DMS53 treated with DMSO at 0.1 percent for 48 hours (cell line): ENCODE data around the gene CAMKMT.
"Not testable (repeated sequence)": the region's sequence is repeated elsewhere in the genome, so short reads cannot be mapped to it uniquely, and the experiment has no call there.

Experiments used
- DNase-seq: peaks from one replicate; lab custom pipeline; 2025; ENCODE audit not compliant: unreplicated experiment; lab: John Stamatoyannopoulos, UW

Gene CAMKMT

GRCh38 chr2:44580875-44581515 lies 219.2 kb downstream of the CAMKMT start:
- DNase-seq = no peak

GRCh38 chr2:44582363-44583008 lies 220.7 kb downstream of the CAMKMT start:
- no peak for DNase-seq

GRCh38 chr2:44595615-44596014 lies 233.9 kb downstream of the CAMKMT start:
- not testable (repeated sequence) for DNase-seq

- no peak for DNase-seq
These were observed 235.0 kb downstream of the CAMKMT start for GRCh38 chr2:44596537-44597320.

GRCh38 chr2:44598330-44599119 lies 236.8 kb downstream of the CAMKMT start:
- DNase-seq = no peak

- DNase-seq = no peak
These were observed 237.4 kb downstream of the CAMKMT start for GRCh38 chr2:44599130-44599529.

GRCh38 chr2:44602446-44602845 lies 240.7 kb downstream of the CAMKMT start:
- DNase-seq = no peak

GRCh38 chr2:44605511-44605910 lies 243.8 kb downstream of the CAMKMT start:
- no peak for DNase-seq

GRCh38 chr2:44612276-44612675 lies 250.5 kb downstream of the CAMKMT start:
- DNase-seq = no peak

- no peak for DNase-seq
These were observed 253.2 kb downstream of the CAMKMT start for GRCh38 chr2:44614940-44615339.

GRCh38 chr2:44615950-44616518 lies 254.3 kb downstream of the CAMKMT start:
- DNase-seq = no peak

- no peak for DNase-seq
These were observed 255.0 kb downstream of the CAMKMT start for GRCh38 chr2:44616667-44617155.

GRCh38 chr2:44618251-44619023 lies 256.7 kb downstream of the CAMKMT start:
- no peak for DNase-seq

- no peak for DNase-seq
These were observed 258.6 kb downstream of the CAMKMT start for GRCh38 chr2:44620189-44620990.

- no peak for DNase-seq
These were observed 262.0 kb downstream of the CAMKMT start for GRCh38 chr2:44623622-44624351.

GRCh38 chr2:44628297-44628696 lies 266.6 kb downstream of the CAMKMT start:
- no peak for DNase-seq

- DNase-seq = no peak
These were observed 271.4 kb downstream of the CAMKMT start for GRCh38 chr2:44632931-44633689.

GRCh38 chr2:44635725-44636124 lies 274.0 kb downstream of the CAMKMT start:
- no peak for DNase-seq
